Hepatocyte (in vitro differentiated cells): Measurements from ENCODE around the gene SVIL. TPM values are rescaled to one million over a fixed set of nuclear protein-coding genes. Genes with fewer than 3 reads are reported as not detected.

Experiments used
- DNase-seq: peaks from one replicate; pipeline ENCODE4 v3.0.0-alpha.2; 2016; ENCODE audit warnings: low spot score
- H2AFZ ChIP-seq: fragments of 200-600 bp; sonication (generic); 2 replicates; pipeline ENCODE4 v1.6.0; 2016; ENCODE audit warnings: antibody characterized with exemption, mild to moderate bottlenecking
- H3K27ac ChIP-seq: fragments of 200-600 bp; sonication (generic); 2 replicates; pipeline ENCODE4 v1.5.1; 2016; ENCODE audit warnings: mild to moderate bottlenecking
- H3K27me3 ChIP-seq: fragments of 200-600 bp; sonication (generic); 2 replicates; pipeline ENCODE4 v1.6.1; 2016
- H3K36me3 ChIP-seq: fragments of 200-600 bp; sonication (generic); replicated peaks from 2 replicates; pipeline ENCODE4 v1.5.1; 2016; ENCODE audit warnings: low read depth; ENCODE audit not compliant: insufficient read depth
- H3K4me1 ChIP-seq: fragments of 200-600 bp; sonication (generic); 2 replicates; pipeline ENCODE4 v1.5.1; 2016; ENCODE audit warnings: mild to moderate bottlenecking, moderate library complexity; ENCODE audit not compliant: insufficient read depth
- H3K4me2 ChIP-seq: fragments of 200-600 bp; sonication (generic); 2 replicates; pipeline ENCODE4 v1.6.0; 2016
- H3K4me3 ChIP-seq: fragments of 200-600 bp; sonication (generic); 2 replicates; pipeline ENCODE4 v1.5.1; 2016; ENCODE audit warnings: mild to moderate bottlenecking
- H3K79me2 ChIP-seq: fragments of 200-600 bp; sonication (generic); 2 replicates; pipeline ENCODE4 v1.6.0; 2017; ENCODE audit warnings: mild to moderate bottlenecking
- H3K9me2 ChIP-seq: fragments of 200-600 bp; sonication (generic); replicated peaks from 2 replicates; pipeline ENCODE4 v1.6.0; 2017; ENCODE audit warnings: mild to moderate bottlenecking; ENCODE audit not compliant: insufficient read depth
- H3K9me3 ChIP-seq: fragments of 200-600 bp; sonication (generic); 2 replicates; pipeline ENCODE4 v1.5.1; 2016; ENCODE audit warnings: low read depth, mild to moderate bottlenecking
- H4K20me1 ChIP-seq: fragments of 200-600 bp; sonication (generic); 2 replicates; pipeline ENCODE4 v1.6.0; 2016; ENCODE audit warnings: mild to moderate bottlenecking; ENCODE audit not compliant: insufficient read depth, poor library complexity, severe bottlenecking
- CTCF ChIP-seq: fragments of 200-600 bp; sonication (generic); IDR thresholded peaks from 2 replicates; pipeline ENCODE4 v1.5.1; 2016; ENCODE audit warnings: antibody characterized with exemption, mild to moderate bottlenecking; ENCODE audit not compliant: poor library complexity
- EZH2 ChIP-seq: fragments of 200-600 bp; sonication (generic); IDR thresholded peaks from 2 replicates; pipeline ENCODE4 v1.6.1; 2016; ENCODE audit warnings: antibody characterized with exemption, mild to moderate bottlenecking, borderline replicate concordance
- EZH2phosphoT487 ChIP-seq: fragments of 200-600 bp; sonication (generic); IDR thresholded peaks from one replicate; pipeline ENCODE4 v1.6.1; 2018; ENCODE audit warnings: antibody characterized with exemption, mild to moderate bottlenecking, low read depth, moderate library complexity; ENCODE audit not compliant: unreplicated experiment, severe bottlenecking
- WGBS: methylation state at CpG from one replicate; pipeline ENCODE4 v1.1.6; 2016; ENCODE audit warnings: low lambda C conversion rate; ENCODE audit errors: missing lambda C conversion rate; 5-methylcytosine and 5-hydroxymethylcytosine counted together
- polyA plus RNA-seq: library from polyadenylated mRNA; unstranded; fragments of >200 nt; fragmentation: Nextera tagmentation; extraction: Ambion mirVana; gene quantifications from 2 replicates; pipeline ENCODE4 v1.2.1, GENCODE V29; 2016
- total RNA-seq: library from RNA; depleted of rRNA; stranded (reverse); fragments of >200 nt; gene quantifications from 2 replicates; pipeline ENCODE4 v1.2.3, GENCODE V29; 2014

Gene SVIL
- total and polyA plus RNA-seq, 2 experiments from 2014 or later: 24.3 to 36.5 TPM

- TF ChIP-seq CTCF (no peak), EZH2 (no peak), EZH2phosphoT487 (no peak)
- H3K4me2 ChIP-seq: no peak overlapping the region
- no peaks in the 10 kb centered on the region for H3K4me1 ChIP-seq
- no peaks in the 10 kb centered on the region for H3K9me2 ChIP-seq
- no peak for DNase-seq
- H3K36me3 ChIP-seq: peaks cover 4% of the 10 kb centered on the region
- H2AFZ ChIP-seq: no peak overlapping the region
- H4K20me1 ChIP-seq: no peaks in the 10 kb centered on the region
- H3K9me3 ChIP-seq: no peaks in the 10 kb centered on the region
- H3K4me3 ChIP-seq: no peak overlapping the region
- no peak overlapping the region for H3K27ac ChIP-seq
- WGBS: 80% methylated on average over 7 of the region's 7 CpGs
- H3K27me3 ChIP-seq: no peaks in the 10 kb centered on the region
- no peaks in the 10 kb centered on the region for H3K79me2 ChIP-seq
These were observed 179.7 kb downstream of the SVIL start for GRCh38 chr10:29455095-29455494.

DNA sequence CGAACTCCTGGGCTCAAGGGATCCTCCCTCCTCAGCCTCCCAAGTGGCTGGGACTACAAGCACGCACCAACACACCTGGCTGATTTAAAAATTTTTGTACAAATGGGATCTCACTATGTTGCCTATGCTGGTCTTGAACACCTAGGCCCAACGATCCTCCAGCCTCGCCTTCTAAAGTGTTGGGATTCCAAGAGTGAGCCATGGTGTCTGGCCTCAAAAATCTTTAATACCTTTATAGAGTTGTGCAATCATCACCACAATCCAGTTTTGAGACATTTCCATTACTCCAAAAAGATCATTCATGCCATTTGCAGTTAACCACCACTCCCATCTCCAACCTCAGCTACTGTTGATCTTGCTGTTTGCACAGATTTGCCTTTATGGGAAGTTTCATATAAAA is 180.5 kb downstream of the SVIL start:
- Histone ChIP-seq H3K9me3 (no peaks in the 10 kb centered on the region), H4K20me1 (no peaks in the 10 kb centered on the region), H3K4me1 (no peaks in the 10 kb centered on the region), H3K4me3 (no peak overlapping the region), H3K79me2 (no peaks in the 10 kb centered on the region), H2AFZ (no peak overlapping the region), H3K9me2 (no peaks in the 10 kb centered on the region), H3K4me2 (no peak overlapping the region), H3K36me3 (no peaks in the 10 kb centered on the region), H3K27me3 (no peaks in the 10 kb centered on the region), H3K27ac (no peak overlapping the region)
- DNase-seq: no peak
- WGBS: 95% methylated on average over 4 of the region's 4 CpGs
- TF ChIP-seq EZH2phosphoT487: no peak
- TF ChIP-seq EZH2: no peak
- TF ChIP-seq CTCF: no peak

GRCh38 chr10:29452546-29452945 is 182.2 kb downstream of the SVIL start:
- DNase-seq: no peak
- WGBS: 94% methylated on average over 8 of the region's 8 CpGs

More at GRCh38 chr10:29452546-29452945, 182.2 kb downstream of the SVIL start:
- H3K79me2 ChIP-seq: no peaks in the 10 kb centered on the region
- no peaks in the 10 kb centered on the region for H3K36me3 ChIP-seq
- no peaks in the 10 kb centered on the region for H3K4me1 ChIP-seq
- H3K9me3 ChIP-seq: no peaks in the 10 kb centered on the region
- no peak overlapping the region for H3K27ac ChIP-seq
- no peaks in the 10 kb centered on the region for H3K27me3 ChIP-seq
- H3K9me2 ChIP-seq: no peaks in the 10 kb centered on the region
- H3K4me3 ChIP-seq: no peak overlapping the region
- H3K4me2 ChIP-seq: no peak overlapping the region
- no peak overlapping the region for H2AFZ ChIP-seq
- H4K20me1 ChIP-seq: no peaks in the 10 kb centered on the region
- no peak for TF ChIP-seq EZH2
- TF ChIP-seq EZH2phosphoT487: no peak
- no peak for TF ChIP-seq CTCF
